Chondrocyte (in vitro differentiated cells): ENCODE data around the gene LRFN2. TPM values are rescaled to one million over a fixed set of nuclear protein-coding genes. Genes with fewer than 3 reads are reported as not detected.

Experiments
- DNase-seq: peaks from one replicate; pipeline ENCODE4 v3.0.0; 2021; ENCODE audit warnings: mixed read lengths, low spot score
- H3K27ac Mint-ChIP-seq: one replicate; pipeline ENCODE4 v1.8.0; 2021; ENCODE audit warnings: mild to moderate bottlenecking, moderate library complexity, mixed read lengths; ENCODE audit not compliant: unreplicated experiment
- H3K27me3 Mint-ChIP-seq: 2 replicates; pipeline ENCODE4 v1.8.0; 2021; ENCODE audit warnings: low read depth, mixed read lengths
- H3K36me3 Mint-ChIP-seq: 2 replicates; pipeline ENCODE4 v1.8.0; 2021; ENCODE audit warnings: low read depth, mixed read lengths
- H3K4me1 Mint-ChIP-seq: 2 replicates; pipeline ENCODE4 v1.8.0; 2021; ENCODE audit warnings: low read depth, mild to moderate bottlenecking, mixed read lengths
- H3K4me3 Mint-ChIP-seq: one replicate; pipeline ENCODE4 v1.8.0; 2021; ENCODE audit warnings: mild to moderate bottlenecking, moderate library complexity, mixed read lengths; ENCODE audit not compliant: unreplicated experiment
- H3K9me3 Mint-ChIP-seq: 2 replicates; pipeline ENCODE4 v1.8.0; 2021; ENCODE audit warnings: low read depth, mixed read lengths
- total RNA-seq: library from RNA; stranded (reverse); gene quantifications from 3 replicates; pipeline ENCODE4 v1.2.1, GENCODE V29; 2021
- TF ChIP-seq, protein P1 (sequence below): fragments of 200-600 bp; sonication (generic); IDR thresholded peaks from 2 replicates; pipeline ENCODE4 v1.5.0; 2021; ENCODE audit warnings: antibody characterized with exemption, mild to moderate bottlenecking, moderate library complexity

LRFN2 gene
- total RNA-seq, 1 donor from 2014 or later: 0.05 TPM

DNA sequence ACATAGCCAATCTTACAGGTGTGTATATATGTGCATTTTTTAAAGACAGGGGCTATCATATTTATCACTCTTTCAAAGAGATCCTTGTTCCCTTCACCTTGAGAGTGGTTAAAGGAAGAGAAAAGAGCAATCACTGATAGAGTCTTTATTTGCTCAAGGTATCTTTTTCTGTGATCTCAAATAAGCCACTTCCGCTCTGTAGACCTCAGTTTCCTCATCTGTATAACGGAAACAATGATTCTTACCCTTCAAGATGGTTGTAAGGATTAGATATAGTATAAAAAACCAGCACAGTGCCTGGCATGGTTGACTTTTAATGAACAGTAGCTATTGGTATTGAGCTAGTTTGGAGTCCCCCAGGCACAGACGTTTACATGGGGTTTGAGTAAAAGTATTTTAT, 10.1 kb upstream of the LRFN2 start:
- TF ChIP-seq, protein P1, sequence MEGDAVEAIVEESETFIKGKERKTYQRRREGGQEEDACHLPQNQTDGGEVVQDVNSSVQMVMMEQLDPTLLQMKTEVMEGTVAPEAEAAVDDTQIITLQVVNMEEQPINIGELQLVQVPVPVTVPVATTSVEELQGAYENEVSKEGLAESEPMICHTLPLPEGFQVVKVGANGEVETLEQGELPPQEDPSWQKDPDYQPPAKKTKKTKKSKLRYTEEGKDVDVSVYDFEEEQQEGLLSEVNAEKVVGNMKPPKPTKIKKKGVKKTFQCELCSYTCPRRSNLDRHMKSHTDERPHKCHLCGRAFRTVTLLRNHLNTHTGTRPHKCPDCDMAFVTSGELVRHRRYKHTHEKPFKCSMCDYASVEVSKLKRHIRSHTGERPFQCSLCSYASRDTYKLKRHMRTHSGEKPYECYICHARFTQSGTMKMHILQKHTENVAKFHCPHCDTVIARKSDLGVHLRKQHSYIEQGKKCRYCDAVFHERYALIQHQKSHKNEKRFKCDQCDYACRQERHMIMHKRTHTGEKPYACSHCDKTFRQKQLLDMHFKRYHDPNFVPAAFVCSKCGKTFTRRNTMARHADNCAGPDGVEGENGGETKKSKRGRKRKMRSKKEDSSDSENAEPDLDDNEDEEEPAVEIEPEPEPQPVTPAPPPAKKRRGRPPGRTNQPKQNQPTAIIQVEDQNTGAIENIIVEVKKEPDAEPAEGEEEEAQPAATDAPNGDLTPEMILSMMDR: no peak
- peaks cover 33% of the 10 kb centered on the region for H3K27me3 Mint-ChIP-seq
- H3K4me1 Mint-ChIP-seq: no peaks in the 10 kb centered on the region
- no peaks in the 10 kb centered on the region for H3K9me3 Mint-ChIP-seq
- no peak overlapping the region for H3K27ac Mint-ChIP-seq
- no peaks in the 10 kb centered on the region for H3K36me3 Mint-ChIP-seq
- no peak overlapping the region for H3K4me3 Mint-ChIP-seq
- DNase-seq: no peak

DNA sequence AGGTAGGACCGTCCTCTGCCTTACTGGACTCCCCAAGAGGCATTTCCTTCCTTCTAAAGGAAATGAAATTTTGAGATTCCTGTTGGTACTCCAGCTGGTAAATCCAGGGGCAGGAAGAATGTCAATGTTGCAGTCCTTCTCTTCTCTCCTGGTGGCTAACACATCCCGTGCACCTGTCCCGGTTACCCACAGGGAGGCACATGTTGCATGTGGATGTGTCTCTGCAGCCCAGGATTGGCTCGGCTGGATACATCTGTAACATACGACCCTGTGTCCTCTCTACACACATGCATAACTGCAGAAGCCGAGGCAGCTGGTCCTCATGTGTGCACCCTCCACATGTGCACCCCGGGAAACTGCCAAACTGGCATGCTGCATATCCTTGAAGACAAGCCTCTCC, 1.3 kb upstream of the LRFN2 start:
- Mint-ChIP-seq H3K9me3 (no peaks in the 10 kb centered on the region), H3K27me3 (peaks cover 44% of the 10 kb centered on the region), H3K36me3 (no peaks in the 10 kb centered on the region), H3K4me1 (peaks cover 17% of the 10 kb centered on the region), H3K4me3 (no peak overlapping the region), H3K27ac (no peak overlapping the region)
- DNase-seq: no peak
- TF ChIP-seq, protein P1: no peak

DNA sequence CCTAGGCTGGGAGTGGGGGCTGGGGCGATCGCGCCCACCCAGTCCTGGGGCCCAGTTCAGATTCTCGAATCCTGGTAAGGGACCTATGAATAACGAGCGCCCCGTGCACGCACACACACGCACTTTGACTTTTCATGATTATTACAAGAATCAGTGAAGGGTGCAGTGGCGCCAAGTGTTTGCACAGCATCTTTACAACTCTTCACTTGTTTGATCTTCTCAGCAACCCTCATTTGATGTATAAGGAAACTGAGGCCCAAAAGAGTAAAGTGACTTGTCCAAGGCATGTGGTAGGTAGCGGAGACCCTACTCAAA, 863 bp upstream of the LRFN2 start:
- TF ChIP-seq, protein P1: no peak
- peaks cover 44% of the 10 kb centered on the region for H3K27me3 Mint-ChIP-seq
- peaks cover 17% of the 10 kb centered on the region for H3K4me1 Mint-ChIP-seq
- H3K4me3 Mint-ChIP-seq: no peak overlapping the region
- no peak overlapping the region for H3K27ac Mint-ChIP-seq
- H3K9me3 Mint-ChIP-seq: no peaks in the 10 kb centered on the region
- DNase-seq: no peak
- H3K36me3 Mint-ChIP-seq: no peaks in the 10 kb centered on the region

DNA sequence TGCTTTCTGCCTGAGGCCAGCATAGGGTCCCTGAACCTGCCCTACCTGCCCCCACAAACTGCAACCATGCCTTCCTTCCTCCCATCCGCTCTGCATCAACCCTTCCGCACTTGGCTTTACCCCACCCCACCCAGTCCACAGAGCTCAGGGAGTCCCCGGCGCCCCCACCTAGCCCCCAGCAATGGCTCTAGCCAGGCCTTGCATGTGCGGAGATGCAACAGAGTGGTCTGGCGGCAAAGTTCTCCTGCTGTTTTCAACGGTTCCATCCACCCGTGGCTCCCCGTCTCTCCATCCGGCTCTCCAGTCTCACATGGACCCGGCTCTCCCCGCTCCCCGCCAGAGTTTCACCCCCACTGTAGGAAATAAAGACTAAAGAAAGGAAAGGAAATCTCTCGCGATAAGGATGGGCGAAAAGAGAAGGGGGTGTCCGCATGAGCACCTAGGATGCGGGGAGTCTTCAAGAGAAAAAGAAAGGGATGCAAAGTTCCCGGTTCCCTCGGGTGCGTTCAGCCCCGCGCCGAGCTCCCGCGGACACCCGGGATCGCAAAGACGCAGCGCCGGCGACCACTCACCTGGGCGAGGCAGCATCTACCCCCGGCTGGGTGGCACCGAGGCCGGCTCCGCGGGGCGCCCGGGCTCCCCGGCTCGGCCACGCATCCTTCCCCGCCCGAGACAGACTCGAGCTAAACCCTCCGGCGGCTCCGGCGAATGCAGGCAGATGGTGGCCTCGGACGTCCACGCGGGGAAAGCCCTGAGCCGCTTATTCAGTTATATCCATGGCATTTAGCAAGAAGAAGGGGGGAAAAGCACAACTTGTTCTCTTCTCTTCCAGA, 579 bp downstream of the LRFN2 start:
- Mint-ChIP-seq H3K4me1 (peaks cover 17% of the 10 kb centered on the region), H3K27me3 (peaks cover 36% of the 10 kb centered on the region), H3K4me3 (peak overlapping the region; percentile 79), H3K9me3 (no peaks in the 10 kb centered on the region), H3K27ac (peak overlapping the region; percentile 22), H3K36me3 (no peaks in the 10 kb centered on the region)
- TF ChIP-seq, protein P1: no peak
- DNase-seq: no peak

DNA sequence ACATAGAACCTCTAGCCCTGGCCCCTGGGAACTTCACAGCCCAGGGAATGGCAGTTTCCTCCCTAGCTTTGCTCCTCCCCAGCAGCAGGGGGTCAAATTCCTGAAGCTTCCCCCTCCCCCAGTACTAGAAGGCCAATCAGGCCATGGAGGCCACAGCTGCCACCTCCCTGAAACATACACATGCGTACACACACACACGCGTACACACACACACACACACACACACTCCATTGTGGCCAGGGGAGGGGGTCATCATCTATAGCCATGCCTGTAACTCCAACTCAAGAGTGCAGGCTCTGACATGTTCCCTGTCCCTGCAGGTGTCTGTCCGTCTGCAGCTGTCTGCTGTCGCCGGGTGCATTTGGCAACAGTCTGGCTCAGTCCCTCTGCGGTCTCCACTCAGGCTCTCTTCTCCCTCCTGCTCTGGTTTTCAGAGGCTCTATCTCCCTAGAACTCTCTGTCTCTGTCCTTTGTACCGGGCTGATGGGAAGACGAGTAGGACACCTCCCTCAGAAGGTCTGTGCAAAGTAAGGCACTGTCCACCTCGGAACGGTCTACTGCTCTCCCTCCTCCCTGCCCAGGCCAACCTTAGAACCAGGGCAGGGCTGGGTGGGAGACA, 1.4 kb downstream of the LRFN2 start:
- Mint-ChIP-seq H3K27me3 (peaks cover 36% of the 10 kb centered on the region), H3K4me1 (peaks cover 17% of the 10 kb centered on the region), H3K9me3 (no peaks in the 10 kb centered on the region), H3K27ac (no peak overlapping the region), H3K4me3 (peak overlapping the region; percentile 79), H3K36me3 (no peaks in the 10 kb centered on the region)
- TF ChIP-seq, protein P1: no peak
- DNase-seq: no peak
